ENCODE data around the gene IFIT2. TPM values are rescaled to one million over a fixed set of nuclear protein-coding genes. Genes with fewer than 3 reads are reported as not detected.

The IFIT2 gene
- polyA plus RNA-seq, 1 donor: 3.7 TPM

DNA sequence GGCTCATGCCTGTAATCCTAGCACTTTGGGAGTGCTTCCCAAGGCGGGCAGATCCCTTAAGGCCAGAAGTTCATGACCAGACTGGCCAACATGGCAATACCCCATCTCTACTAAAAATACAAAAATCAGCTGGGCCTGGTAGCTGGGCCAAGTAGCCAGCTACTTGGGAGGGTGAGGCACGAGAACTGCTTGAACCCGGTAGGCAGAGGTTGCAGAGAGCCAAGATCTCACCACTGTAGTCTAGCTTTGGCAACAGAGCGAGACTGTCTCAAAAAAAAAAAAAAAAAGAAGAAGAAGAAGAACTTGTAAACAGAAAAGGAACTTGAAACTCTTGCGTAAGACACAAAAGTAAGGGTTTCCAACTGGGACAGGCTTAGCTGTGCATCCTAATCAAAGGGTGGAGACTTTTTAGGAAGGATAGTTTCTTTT lies 5.6 kb upstream of the IFIT2 start:
- Histone ChIP-seq H3K36me3 (ENCODE audit: control insufficient read depth, insufficient read depth, low read length) (no peaks in the 10 kb centered on the region), H3K4me3 (ENCODE audit: low read length) (no peak overlapping the region), H3K27ac (ENCODE audit: low read length) (no peak overlapping the region), H3K4me1 (ENCODE audit: control insufficient read depth, insufficient read depth, low read length) (peaks cover 2% of the 10 kb centered on the region), H3K27me3 (ENCODE audit: control insufficient read depth, insufficient read depth, low read length) (no peaks in the 10 kb centered on the region), H3K9me3 (ENCODE audit: control insufficient read depth, low read depth, low read length) (peaks cover 7% of the 10 kb centered on the region)
- WGBS (ENCODE audit: insufficient coverage, low lambda C conversion rate): no CpG with 5 or more reads among the region's 5 CpGs
- DNase-seq: no peak

GRCh38 chr10:89297356-89297755 lies 4.5 kb upstream of the IFIT2 start:
- H3K36me3 ChIP-seq (ENCODE audit: control insufficient read depth, insufficient read depth, low read length): no peaks in the 10 kb centered on the region
- no peak overlapping the region for H3K27ac ChIP-seq (ENCODE audit: low read length)
- no peaks in the 10 kb centered on the region for H3K27me3 ChIP-seq (ENCODE audit: control insufficient read depth, insufficient read depth, low read length)
- peaks cover 7% of the 10 kb centered on the region for H3K9me3 ChIP-seq (ENCODE audit: control insufficient read depth, low read depth, low read length)
- WGBS (ENCODE audit: insufficient coverage, low lambda C conversion rate): no CpG with 5 or more reads among the region's 4 CpGs
- no peak for DNase-seq
- peaks cover 3% of the 10 kb centered on the region for H3K4me1 ChIP-seq (ENCODE audit: control insufficient read depth, insufficient read depth, low read length)
- no peak overlapping the region for H3K4me3 ChIP-seq (ENCODE audit: low read length)

DNA sequence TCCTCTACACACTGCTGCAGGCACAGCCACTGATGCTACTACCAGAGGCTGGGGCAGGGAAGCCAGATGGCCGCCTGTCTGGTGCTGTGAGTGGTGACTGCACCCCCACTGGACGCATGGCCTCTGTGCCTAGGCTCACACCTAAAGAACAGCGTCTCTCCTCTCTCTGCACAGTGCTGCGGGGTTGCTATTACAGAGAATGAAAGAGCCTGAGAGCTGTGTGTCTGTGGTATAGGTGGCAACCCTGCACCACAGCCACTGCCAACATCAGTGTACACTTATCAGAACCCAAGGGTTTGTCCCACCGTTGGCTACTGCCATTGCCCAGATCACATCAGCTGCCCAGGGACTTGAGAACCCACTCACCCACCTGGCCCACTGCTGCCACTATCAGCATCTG lies 4.1 kb upstream of the IFIT2 start:
- Histone ChIP-seq H3K9me3 (ENCODE audit: control insufficient read depth, low read depth, low read length) (peaks cover 7% of the 10 kb centered on the region), H3K4me1 (ENCODE audit: control insufficient read depth, insufficient read depth, low read length) (peaks cover 3% of the 10 kb centered on the region)
- WGBS (ENCODE audit: insufficient coverage, low lambda C conversion rate): no CpG with 5 or more reads among the region's 5 CpGs

DNA sequence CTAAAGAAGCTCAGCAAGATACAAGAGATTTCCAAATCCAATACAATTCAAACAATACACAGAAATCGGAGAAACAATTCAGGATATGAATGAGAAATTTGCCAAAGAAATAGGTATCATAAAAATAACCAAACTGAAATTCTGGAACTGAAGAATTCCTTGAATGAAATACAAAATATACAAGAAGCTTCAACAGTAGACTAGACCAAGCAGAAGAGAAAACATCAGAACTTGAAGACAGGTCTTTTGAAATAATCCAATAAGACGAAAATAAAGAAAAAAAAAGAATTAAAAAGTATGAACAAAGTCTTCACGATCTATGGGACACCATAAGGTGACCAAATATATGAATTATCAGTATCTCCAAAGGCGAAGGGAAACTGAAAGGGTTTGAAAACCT lies 2.8 kb upstream of the IFIT2 start:
- H3K4me1 ChIP-seq (ENCODE audit: control insufficient read depth, insufficient read depth, low read length): peaks cover 5% of the 10 kb centered on the region
- no peak overlapping the region for H3K27ac ChIP-seq (ENCODE audit: low read length)
- no peak for DNase-seq
- H3K27me3 ChIP-seq (ENCODE audit: control insufficient read depth, insufficient read depth, low read length): no peaks in the 10 kb centered on the region
- H3K36me3 ChIP-seq (ENCODE audit: control insufficient read depth, insufficient read depth, low read length): no peaks in the 10 kb centered on the region
- H3K4me3 ChIP-seq (ENCODE audit: low read length): no peak overlapping the region
- WGBS (ENCODE audit: insufficient coverage, low lambda C conversion rate): 100% methylated on average over 3 of the region's 4 CpGs
- H3K9me3 ChIP-seq (ENCODE audit: control insufficient read depth, low read depth, low read length): peaks cover 4% of the 10 kb centered on the region

More for the DNA sequence above, 4.1 kb upstream of the IFIT2 start:
- Histone ChIP-seq H3K4me3 (ENCODE audit: low read length) (no peak overlapping the region), H3K27ac (ENCODE audit: low read length) (no peak overlapping the region), H3K36me3 (ENCODE audit: control insufficient read depth, insufficient read depth, low read length) (no peaks in the 10 kb centered on the region), H3K27me3 (ENCODE audit: control insufficient read depth, insufficient read depth, low read length) (no peaks in the 10 kb centered on the region)
- no peak for DNase-seq

DNA sequence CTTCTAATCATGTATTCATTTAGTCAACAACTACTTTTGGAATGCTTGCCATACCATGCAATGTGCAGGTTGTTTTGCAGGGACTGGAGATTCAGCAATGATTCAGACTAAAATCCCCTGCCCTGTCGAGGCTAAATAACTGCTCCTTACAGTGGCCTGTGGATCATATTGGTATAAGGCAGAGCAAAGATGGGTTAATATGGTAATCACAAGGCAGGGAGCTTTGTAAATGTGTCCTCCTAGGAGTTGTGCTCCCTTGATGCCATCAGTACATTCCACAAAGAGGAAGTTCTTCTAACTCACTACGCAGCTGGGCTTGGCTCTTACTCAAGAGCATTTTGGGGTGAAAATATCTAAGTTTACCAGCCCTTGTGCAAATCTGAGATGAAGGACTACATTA lies 614 bp upstream of the IFIT2 start:
- H3K9me3 ChIP-seq (ENCODE audit: control insufficient read depth, low read depth, low read length): peaks cover 4% of the 10 kb centered on the region
- no peaks in the 10 kb centered on the region for H3K27me3 ChIP-seq (ENCODE audit: control insufficient read depth, insufficient read depth, low read length)
- H3K27ac ChIP-seq (ENCODE audit: low read length): peak overlapping the region; percentile 73
- H3K4me3 ChIP-seq (ENCODE audit: low read length): no peak overlapping the region
- peaks cover 4% of the 10 kb centered on the region for H3K36me3 ChIP-seq (ENCODE audit: control insufficient read depth, insufficient read depth, low read length)
- peaks cover 5% of the 10 kb centered on the region for H3K4me1 ChIP-seq (ENCODE audit: control insufficient read depth, insufficient read depth, low read length)
- WGBS (ENCODE audit: insufficient coverage, low lambda C conversion rate): 17% methylated on average over 1 of the region's 2 CpGs
- peak in 1 of 2 donors; percentile 32 for DNase-seq

GRCh38 chr10:89302625-89303024 lies 779 bp downstream of the IFIT2 start:
- no CpG with 5 or more reads among the region's 3 CpGs for WGBS (ENCODE audit: insufficient coverage, low lambda C conversion rate)
- Histone ChIP-seq H3K9me3 (ENCODE audit: control insufficient read depth, low read depth, low read length) (peaks cover 4% of the 10 kb centered on the region), H3K27ac (ENCODE audit: low read length) (peak overlapping the region; percentile 73), H3K36me3 (ENCODE audit: control insufficient read depth, insufficient read depth, low read length) (peaks cover 11% of the 10 kb centered on the region), H3K4me1 (ENCODE audit: control insufficient read depth, insufficient read depth, low read length) (peaks cover 5% of the 10 kb centered on the region), H3K27me3 (ENCODE audit: control insufficient read depth, insufficient read depth, low read length) (no peaks in the 10 kb centered on the region), H3K4me3 (ENCODE audit: low read length) (no peak overlapping the region)
- no peak for DNase-seq

GRCh38 chr10:89303161-89303560 lies 1.3 kb downstream of the IFIT2 start:
- no peak overlapping the region for H3K27ac ChIP-seq (ENCODE audit: low read length)

DNA sequence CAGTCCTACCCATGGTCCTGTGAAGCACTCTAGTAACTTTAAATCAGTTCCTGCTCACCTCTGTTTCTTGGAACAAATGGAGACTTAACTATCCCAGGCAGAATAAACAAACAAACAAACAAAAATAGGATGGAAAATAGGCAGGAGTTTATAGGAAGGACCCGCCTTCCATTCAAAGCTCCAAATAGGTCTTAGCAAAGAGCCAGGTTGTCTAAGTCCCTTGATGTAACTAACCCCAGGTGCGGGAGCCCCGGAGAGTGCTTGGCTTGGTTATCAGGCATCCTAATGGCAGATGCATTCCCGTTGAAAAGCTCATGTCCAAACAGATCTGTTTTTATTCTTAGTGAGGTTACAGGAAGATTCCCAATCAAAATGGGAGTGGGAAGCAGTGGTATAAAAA lies 2.2 kb downstream of the IFIT2 start:
- DNase-seq: no peak
- peaks cover 5% of the 10 kb centered on the region for H3K4me1 ChIP-seq (ENCODE audit: control insufficient read depth, insufficient read depth, low read length)
- H3K36me3 ChIP-seq (ENCODE audit: control insufficient read depth, insufficient read depth, low read length): peaks cover 11% of the 10 kb centered on the region
- no peak overlapping the region for H3K4me3 ChIP-seq (ENCODE audit: low read length)
- H3K27me3 ChIP-seq (ENCODE audit: control insufficient read depth, insufficient read depth, low read length): no peaks in the 10 kb centered on the region
- H3K9me3 ChIP-seq (ENCODE audit: control insufficient read depth, low read depth, low read length): peaks cover 4% of the 10 kb centered on the region
- no peak overlapping the region for H3K27ac ChIP-seq (ENCODE audit: low read length)
- no CpG with 5 or more reads among the region's 4 CpGs for WGBS (ENCODE audit: insufficient coverage, low lambda C conversion rate)

More at GRCh38 chr10:89303161-89303560, 1.3 kb downstream of the IFIT2 start:
- Histone ChIP-seq H3K9me3 (ENCODE audit: control insufficient read depth, low read depth, low read length) (peaks cover 4% of the 10 kb centered on the region), H3K36me3 (ENCODE audit: control insufficient read depth, insufficient read depth, low read length) (peaks cover 11% of the 10 kb centered on the region), H3K4me3 (ENCODE audit: low read length) (no peak overlapping the region), H3K27me3 (ENCODE audit: control insufficient read depth, insufficient read depth, low read length) (no peaks in the 10 kb centered on the region), H3K4me1 (ENCODE audit: control insufficient read depth, insufficient read depth, low read length) (peaks cover 5% of the 10 kb centered on the region)
- WGBS (ENCODE audit: insufficient coverage, low lambda C conversion rate): no CpG with 5 or more reads among the region's 2 CpGs
- DNase-seq: no peak

DNA sequence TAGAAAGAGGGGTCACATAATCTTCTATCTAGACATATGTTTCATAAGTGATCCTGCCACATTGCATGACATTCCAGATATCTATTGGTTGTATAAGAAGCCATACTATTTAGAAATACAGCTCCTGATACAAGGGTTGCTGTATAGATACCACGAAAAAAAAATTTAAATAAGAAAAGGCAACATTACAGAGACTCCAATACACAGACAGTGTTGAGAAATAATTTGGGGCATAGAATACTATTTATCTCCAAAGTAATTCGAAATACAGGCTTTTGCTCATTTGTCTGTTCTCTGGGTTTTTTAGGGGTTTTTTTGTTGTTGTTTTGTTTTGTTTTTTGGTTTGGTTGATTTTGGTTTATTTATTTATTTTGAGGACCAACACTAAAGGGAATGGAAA lies 2.6 kb downstream of the IFIT2 start:
- 100% methylated on average over 2 of the region's 2 CpGs for WGBS (ENCODE audit: insufficient coverage, low lambda C conversion rate)
- no peak for DNase-seq
- H3K9me3 ChIP-seq (ENCODE audit: control insufficient read depth, low read depth, low read length): peaks cover under 1% of the 10 kb centered on the region
- H3K4me3 ChIP-seq (ENCODE audit: low read length): no peak overlapping the region
- H3K27ac ChIP-seq (ENCODE audit: low read length): no peak overlapping the region
- H3K4me1 ChIP-seq (ENCODE audit: control insufficient read depth, insufficient read depth, low read length): peaks cover 5% of the 10 kb centered on the region
- peaks cover 11% of the 10 kb centered on the region for H3K36me3 ChIP-seq (ENCODE audit: control insufficient read depth, insufficient read depth, low read length)
- H3K27me3 ChIP-seq (ENCODE audit: control insufficient read depth, insufficient read depth, low read length): no peaks in the 10 kb centered on the region

DNA sequence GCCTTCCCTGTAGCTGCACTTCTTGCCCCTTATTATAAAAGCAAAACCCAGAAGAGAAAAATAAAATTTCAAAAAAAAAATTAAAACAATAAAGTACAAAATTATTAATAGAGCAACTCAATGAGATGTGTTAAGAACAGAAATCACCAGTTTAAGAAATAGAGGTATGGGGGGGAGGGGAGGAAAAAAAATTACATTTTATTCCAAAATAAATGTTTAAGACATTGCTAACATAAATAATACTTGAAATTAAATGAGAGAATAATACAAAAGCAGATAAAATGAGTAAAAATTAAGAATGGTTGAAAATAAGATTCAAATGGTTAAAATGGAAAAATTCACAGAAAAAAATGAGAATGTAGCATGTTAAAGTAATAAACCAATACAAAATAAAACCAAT lies 3.1 kb downstream of the IFIT2 start:
- no peak overlapping the region for H3K27ac ChIP-seq (ENCODE audit: low read length)
- H3K36me3 ChIP-seq (ENCODE audit: control insufficient read depth, insufficient read depth, low read length): peaks cover 11% of the 10 kb centered on the region

GRCh38 chr10:89305766-89306433 lies 4.1 kb downstream of the IFIT2 start:
- no peak for DNase-seq
- Histone ChIP-seq H3K4me1 (ENCODE audit: control insufficient read depth, insufficient read depth, low read length) (peaks cover 5% of the 10 kb centered on the region), H3K27me3 (ENCODE audit: control insufficient read depth, insufficient read depth, low read length) (no peaks in the 10 kb centered on the region), H3K4me3 (ENCODE audit: low read length) (no peak overlapping the region), H3K9me3 (ENCODE audit: control insufficient read depth, low read depth, low read length) (no peaks in the 10 kb centered on the region), H3K27ac (ENCODE audit: low read length) (no peak overlapping the region), H3K36me3 (ENCODE audit: control insufficient read depth, insufficient read depth, low read length) (peaks cover 11% of the 10 kb centered on the region)
- WGBS (ENCODE audit: insufficient coverage, low lambda C conversion rate): no CpG with 5 or more reads among the region's 9 CpGs

More for the DNA sequence above, 3.1 kb downstream of the IFIT2 start:
- Histone ChIP-seq H3K9me3 (ENCODE audit: control insufficient read depth, low read depth, low read length) (no peaks in the 10 kb centered on the region), H3K27me3 (ENCODE audit: control insufficient read depth, insufficient read depth, low read length) (no peaks in the 10 kb centered on the region), H3K4me3 (ENCODE audit: low read length) (no peak overlapping the region), H3K4me1 (ENCODE audit: control insufficient read depth, insufficient read depth, low read length) (peaks cover 5% of the 10 kb centered on the region)
- no peak for DNase-seq
